SK-N-SH (cell line): ENCODE measurements around the gene GRM2. TPM values are rescaled to one million over a fixed set of nuclear protein-coding genes. Genes with fewer than 3 reads are reported as not detected.

Experiments used
- CTCF ChIA-PET: fragments of 300-600, 350-600 bp; formaldehyde crosslinking; extraction: SDS; loops from one replicate; lab custom pipeline; 2021; lab: Yijun Ruan, JAX
- POLR2A ChIA-PET: fragments of 350-600 bp; sonication (Branson Sonifier 250); formaldehyde crosslinking; extraction: SDS; loops from one replicate; lab custom pipeline; 2020; ENCODE audit warnings: antibody characterized with exemption, inconsistent platforms; lab: Yijun Ruan, JAX
- DNase-seq: peaks from one replicate; pipeline ENCODE4 v3.0.0; 2012
- H2AFZ ChIP-seq: fragments of 200-600 bp; sonication (generic); 2 replicates; pipeline ENCODE4 v1.8.1; 2016; ENCODE audit warnings: antibody characterized with exemption, mild to moderate bottlenecking, low read depth
- H3F3A ChIP-seq: fragments of 200-600 bp; sonication (generic); replicated peaks from 2 replicates; pipeline ENCODE3; 2016; ENCODE audit warnings: antibody characterized with exemption, mild to moderate bottlenecking; ENCODE audit not compliant: insufficient read depth
- H3K27ac ChIP-seq, 2 experiments: fragments of 200-500 bp in 1 of 2; fragments of 200-600 bp in 1 of 2; sonication (Bioruptor generic) in 1 of 2; sonication (generic), shearing (Covaris generic) in 1 of 2; 2 replicates each; pipeline versions ENCODE4 v1.5.1 to v1.6.1; 2014 to 2016; ENCODE audit warnings: low read depth in 2 of 2, inconsistent platforms in 1 of 2, low read length in 1 of 2, mild to moderate bottlenecking in 1 of 2, mixed read lengths in 1 of 2
- H3K27me3 ChIP-seq: fragments of 200-600 bp; sonication (generic), shearing (Covaris generic); 2 replicates; pipeline ENCODE4 v1.6.1; 2016; ENCODE audit warnings: mixed run types; ENCODE audit not compliant: insufficient read depth
- H3K36me3 ChIP-seq, 2 experiments: fragments of 200-500 bp in 1 of 2; fragments of 200-600 bp in 1 of 2; sonication (Bioruptor generic) in 1 of 2; sonication (generic) in 1 of 2; replicated peaks in 1 of 2; 2 replicates each; pipeline versions ENCODE3 to v1.5.1; 2014 to 2016; ENCODE audit warnings: low read length in 1 of 2, mild to moderate bottlenecking in 1 of 2; ENCODE audit not compliant: insufficient read depth in 2 of 2, control insufficient read depth in 1 of 2
- H3K4me1 ChIP-seq, 2 experiments: fragments of 200-500 bp in 1 of 2; fragments of 200-600 bp in 1 of 2; sonication (Bioruptor generic) in 1 of 2; sonication (generic), shearing (Covaris generic) in 1 of 2; 2 replicates each; pipeline versions ENCODE4 v1.5.1 to v1.6.1; 2014 to 2016; ENCODE audit warnings: low read depth in 1 of 2, low read length in 1 of 2, mixed run types in 1 of 2; ENCODE audit not compliant: insufficient read depth in 2 of 2, control insufficient read depth in 1 of 2
- H3K4me2 ChIP-seq: fragments of 200-600 bp; sonication (generic), shearing (Covaris generic); 2 replicates; pipeline ENCODE4 v1.6.1; 2017; ENCODE audit warnings: mixed run types
- H3K4me3 ChIP-seq, 2 experiments: fragments of 200-500 bp in 1 of 2; fragments of 200-600 bp in 1 of 2; sonication (Bioruptor generic) in 1 of 2; sonication (generic), shearing (Covaris generic) in 1 of 2; 2 replicates each; pipeline versions ENCODE4 v1.5.1 to v1.8.1; 2014 to 2016; ENCODE audit warnings: low read depth in 2 of 2, inconsistent platforms in 1 of 2, low read length in 1 of 2, mild to moderate bottlenecking in 1 of 2, mixed read lengths in 1 of 2, moderate library complexity in 1 of 2
- H3K79me2 ChIP-seq: fragments of 200-600 bp; sonication (generic); 2 replicates; pipeline ENCODE4 v1.8.1; 2017; ENCODE audit warnings: mild to moderate bottlenecking; ENCODE audit not compliant: insufficient read depth
- H3K9ac ChIP-seq: fragments of 200-600 bp; sonication (generic); 2 replicates; pipeline ENCODE4 v1.6.1; 2017; ENCODE audit warnings: mixed run types
- H3K9me2 ChIP-seq: fragments of 200-600 bp; sonication (generic); 2 replicates; pipeline ENCODE4 v1.6.1; 2017; ENCODE audit warnings: mixed run types
- H3K9me3 ChIP-seq: fragments of 200-600 bp; sonication (generic); 2 replicates; pipeline ENCODE4 v1.6.1; 2017; ENCODE audit warnings: mixed run types, mild to moderate bottlenecking, moderate library complexity
- H4K20me1 ChIP-seq: fragments of 200-600 bp; sonication (generic); 2 replicates; pipeline ENCODE4 v1.6.1; 2017; ENCODE audit warnings: mild to moderate bottlenecking, mixed run types; ENCODE audit not compliant: insufficient read depth
- CHD2 ChIP-seq: fragments of 150-350 bp; IDR thresholded peaks from 2 replicates; pipeline ENCODE4 v1.6.1; 2018; ENCODE audit warnings: low read length; ENCODE audit not compliant: partially characterized antibody
- ELF1 ChIP-seq: IDR thresholded peaks from 2 replicates; pipeline ENCODE4 v1.4.0; 2012
- EP300 ChIP-seq, 2 experiments: IDR thresholded peaks; 2 replicates each; pipeline versions ENCODE4 v1.4.0 to v1.6.1; 2012; ENCODE audit warnings: borderline replicate concordance in 1 of 2, low read depth in 1 of 2, low read length in 1 of 2
- FOSL2 ChIP-seq: IDR thresholded peaks from 2 replicates; pipeline ENCODE4 v1.4.0; 2012; ENCODE audit warnings: low read depth, mild to moderate bottlenecking, moderate library complexity, borderline replicate concordance
- FOXJ3 ChIP-seq: sonication (generic); formaldehyde crosslinking; IDR thresholded peaks from 2 replicates; pipeline ENCODE4 v1.5.1; 2020; ENCODE audit warnings: mild to moderate bottlenecking, missing genetic modification reagents
- FOXM1 ChIP-seq: IDR thresholded peaks from 2 replicates; pipeline ENCODE4 v1.4.0; 2012; ENCODE audit warnings: low read depth, mild to moderate bottlenecking
- GABPA ChIP-seq: IDR thresholded peaks from 2 replicates; pipeline ENCODE4 v1.4.0; 2012; ENCODE audit warnings: low read depth, mild to moderate bottlenecking
- GATA2 ChIP-seq: sonication (generic); formaldehyde crosslinking; IDR thresholded peaks from 2 replicates; pipeline ENCODE4 v1.5.0; 2020; ENCODE audit warnings: mild to moderate bottlenecking, missing genetic modification reagents
- MEF2A ChIP-seq: IDR thresholded peaks from 2 replicates; pipeline ENCODE4 v1.4.0; 2012; ENCODE audit warnings: low read depth, borderline replicate concordance
- MXI1 ChIP-seq: IDR thresholded peaks from 2 replicates; pipeline ENCODE4 v1.6.1; 2012; ENCODE audit warnings: mild to moderate bottlenecking, low read depth, low read length, improper control_type of control experiment
- RAD21 ChIP-seq: IDR thresholded peaks from 2 replicates; pipeline ENCODE4 v1.6.1; 2012; ENCODE audit warnings: mild to moderate bottlenecking, low read length
- RXRA ChIP-seq: IDR thresholded peaks from 2 replicates; pipeline ENCODE4 v1.4.0; 2012; ENCODE audit warnings: low read depth, mild to moderate bottlenecking, borderline replicate concordance
- SMC3 ChIP-seq: IDR thresholded peaks from 2 replicates; pipeline ENCODE4 v1.6.1; 2012; ENCODE audit warnings: low read depth, low read length, improper control_type of control experiment
- TAF1 ChIP-seq: IDR thresholded peaks from 2 replicates; pipeline ENCODE4 v1.6.1; 2012; ENCODE audit warnings: low read depth, mild to moderate bottlenecking, low read length, moderate library complexity, borderline replicate concordance
- WGBS: methylation state at CpG from one replicate; pipeline ENCODE4 v1.1.6; 2017; ENCODE audit warnings: low lambda C conversion rate; 5-methylcytosine and 5-hydroxymethylcytosine counted together
- polyA plus RNA-seq, 3 experiments: library from polyadenylated mRNA; depleted of rRNA; stranded (reverse); fragments of >200 nt; gene quantifications; 2 replicates each; pipeline ENCODE4 v1.2.3, GENCODE V29; 2012
- TF ChIP-seq, protein P1 (sequence below): IDR thresholded peaks from 2 replicates; pipeline ENCODE4 v1.4.0; 2012; ENCODE audit warnings: low read depth, borderline replicate concordance
- TF ChIP-seq, protein P2 (sequence below): fragments of 150-350 bp; IDR thresholded peaks from 2 replicates; pipeline ENCODE4 v1.6.1; 2016; ENCODE audit warnings: mild to moderate bottlenecking, low read depth, low read length
- TF ChIP-seq, protein P3 (sequence below): IDR thresholded peaks from 2 replicates; pipeline ENCODE4; 2012
- TF ChIP-seq, protein P4 (sequence below): IDR thresholded peaks from 2 replicates; pipeline ENCODE4 v1.4.0; 2012; ENCODE audit warnings: low read depth

GRM2 gene
- polyA plus RNA-seq, 1 of the 3 experiments (the other 2 are of a cell fraction), result 0.15 TPM

DNA sequence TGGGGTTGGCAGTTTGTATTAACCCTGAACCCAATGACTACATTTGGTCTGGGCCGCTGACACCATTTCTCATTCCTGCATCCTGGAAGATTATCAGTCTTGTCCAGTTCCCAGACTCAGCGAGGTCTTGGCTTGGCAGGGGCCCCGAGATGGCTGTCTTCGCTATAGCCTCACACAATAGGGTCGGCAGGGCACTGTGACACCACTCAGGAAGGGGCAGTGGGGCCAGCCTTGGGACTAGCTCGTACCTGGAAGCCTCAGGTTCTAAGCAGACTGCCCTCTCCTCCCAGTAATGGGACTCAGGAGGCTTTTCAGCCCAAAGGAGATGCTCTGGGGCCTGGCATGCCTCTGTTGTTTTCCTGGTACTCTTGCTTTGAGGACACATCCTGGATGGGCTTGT, 26.7 kb upstream of the GRM2 start:
- H3K9ac ChIP-seq, result no peak overlapping the region
- no peaks in the 10 kb centered on the region for H3K9me3 ChIP-seq
- peaks cover 3% of the 10 kb centered on the region; the same call in 1 of the 2 replicates for H3K79me2 ChIP-seq
- no peaks in the 10 kb centered on the region for H3F3A ChIP-seq
- TF ChIP-seq SMC3 (no peak), GATA2 (no peak), FOXM1 (no peak), GABPA (no peak), FOSL2 (no peak), RAD21 (no peak), CHD2 (no peak), MEF2A (no peak)
- TF ChIP-seq, protein P1, sequence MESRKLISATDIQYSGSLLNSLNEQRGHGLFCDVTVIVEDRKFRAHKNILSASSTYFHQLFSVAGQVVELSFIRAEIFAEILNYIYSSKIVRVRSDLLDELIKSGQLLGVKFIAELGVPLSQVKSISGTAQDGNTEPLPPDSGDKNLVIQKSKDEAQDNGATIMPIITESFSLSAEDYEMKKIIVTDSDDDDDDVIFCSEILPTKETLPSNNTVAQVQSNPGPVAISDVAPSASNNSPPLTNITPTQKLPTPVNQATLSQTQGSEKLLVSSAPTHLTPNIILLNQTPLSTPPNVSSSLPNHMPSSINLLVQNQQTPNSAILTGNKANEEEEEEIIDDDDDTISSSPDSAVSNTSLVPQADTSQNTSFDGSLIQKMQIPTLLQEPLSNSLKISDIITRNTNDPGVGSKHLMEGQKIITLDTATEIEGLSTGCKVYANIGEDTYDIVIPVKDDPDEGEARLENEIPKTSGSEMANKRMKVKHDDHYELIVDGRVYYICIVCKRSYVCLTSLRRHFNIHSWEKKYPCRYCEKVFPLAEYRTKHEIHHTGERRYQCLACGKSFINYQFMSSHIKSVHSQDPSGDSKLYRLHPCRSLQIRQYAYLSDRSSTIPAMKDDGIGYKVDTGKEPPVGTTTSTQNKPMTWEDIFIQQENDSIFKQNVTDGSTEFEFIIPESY, result no peak
- H3K27ac ChIP-seq, result no peak overlapping the region; a peak in 1 of 4 replicates
- no peaks in the 10 kb centered on the region for H3K27me3 ChIP-seq
- peaks cover 4 to 11% of the 10 kb centered on the region in 2 experiments; a peak in 2 of 4 replicates for H3K4me1 ChIP-seq
- ChIA-PET CTCF (interaction anchor here (0.7 to 6.8 kb wide), 10 partner anchors 9 to 290 kb away, joined by 3 to 125 read pairs (median 21); partner anchors contain the start of genes DCAF1, RBM15B and TEX264), POLR2A (no interaction called here)
- H2AFZ ChIP-seq, result no peak overlapping the region
- H3K4me3 ChIP-seq, result no peak overlapping the region
- WGBS, result 78% methylated on average over 5 of the region's 6 CpGs
- no peaks in the 10 kb centered on the region for H3K9me2 ChIP-seq
- H3K4me2 ChIP-seq, result no peak overlapping the region
- H3K36me3 ChIP-seq, result peaks cover 10 to 44% of the 10 kb centered on the region in 2 experiments
- DNase-seq, result no peak
- peaks cover 20% of the 10 kb centered on the region for H4K20me1 ChIP-seq

DNA sequence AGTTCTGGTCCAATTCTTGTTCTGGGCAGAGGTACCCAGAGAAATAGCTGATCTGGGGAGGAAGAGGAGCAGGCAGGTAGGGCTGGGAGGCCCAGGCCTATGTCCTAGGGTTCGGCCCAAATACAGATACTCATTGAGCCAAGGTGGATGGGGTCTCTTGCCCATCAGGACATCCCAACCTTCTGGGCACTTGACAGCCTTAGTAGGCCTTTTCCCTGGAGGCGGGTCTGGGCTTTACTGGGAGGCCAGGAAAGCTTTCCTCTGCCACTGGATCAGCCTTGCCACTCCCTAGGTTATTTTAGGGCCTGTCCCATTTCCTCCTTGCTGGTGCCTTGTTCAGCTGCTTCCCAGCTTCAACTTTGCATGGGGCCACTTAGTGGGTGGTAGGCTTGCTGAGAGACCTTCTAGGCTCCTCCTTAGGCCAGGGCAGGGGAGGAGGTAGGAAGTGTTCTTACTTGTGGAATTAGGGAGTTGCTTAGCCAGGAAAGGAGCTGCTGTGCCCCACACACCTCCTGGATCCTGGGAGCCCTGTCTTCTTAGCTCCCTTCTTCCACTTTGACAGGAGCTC, 26.1 kb upstream of the GRM2 start:
- H3K9ac ChIP-seq, result no peak overlapping the region
- ChIA-PET POLR2A (interaction anchor here (1.4 kb wide), 1 partner anchor 9 kb away, joined by 8 read pairs; no protein-coding TSS in a partner anchor), CTCF (interaction anchor here (0.6 to 6.8 kb wide), 16 partner anchors 9 to 291 kb away, joined by 3 to 125 read pairs (median 9); partner anchors contain the start of genes DCAF1, RBM15B and TEX264)
- H3K4me3 ChIP-seq, result no peak overlapping the region
- H4K20me1 ChIP-seq, result peaks cover 20% of the 10 kb centered on the region
- H3K79me2 ChIP-seq, result peaks cover 3% of the 10 kb centered on the region; the same call in 1 of the 2 replicates
- no peaks in the 10 kb centered on the region for H3K27me3 ChIP-seq
- peaks cover 11 to 48% of the 10 kb centered on the region in 2 experiments for H3K36me3 ChIP-seq
- no peaks in the 10 kb centered on the region for H3F3A ChIP-seq
- no peak overlapping the region; a peak in 1 of 4 replicates for H3K27ac ChIP-seq
- no peak overlapping the region for H2AFZ ChIP-seq
- no peaks in the 10 kb centered on the region for H3K9me3 ChIP-seq
- H3K4me1 ChIP-seq, result peaks cover 4 to 11% of the 10 kb centered on the region in 2 experiments; a peak in 2 of 4 replicates
- no peak overlapping the region for H3K4me2 ChIP-seq
- TF ChIP-seq, protein P2, sequence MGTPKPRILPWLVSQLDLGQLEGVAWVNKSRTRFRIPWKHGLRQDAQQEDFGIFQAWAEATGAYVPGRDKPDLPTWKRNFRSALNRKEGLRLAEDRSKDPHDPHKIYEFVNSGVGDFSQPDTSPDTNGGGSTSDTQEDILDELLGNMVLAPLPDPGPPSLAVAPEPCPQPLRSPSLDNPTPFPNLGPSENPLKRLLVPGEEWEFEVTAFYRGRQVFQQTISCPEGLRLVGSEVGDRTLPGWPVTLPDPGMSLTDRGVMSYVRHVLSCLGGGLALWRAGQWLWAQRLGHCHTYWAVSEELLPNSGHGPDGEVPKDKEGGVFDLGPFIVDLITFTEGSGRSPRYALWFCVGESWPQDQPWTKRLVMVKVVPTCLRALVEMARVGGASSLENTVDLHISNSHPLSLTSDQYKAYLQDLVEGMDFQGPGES, result no peak
- TF ChIP-seq, protein P3, sequence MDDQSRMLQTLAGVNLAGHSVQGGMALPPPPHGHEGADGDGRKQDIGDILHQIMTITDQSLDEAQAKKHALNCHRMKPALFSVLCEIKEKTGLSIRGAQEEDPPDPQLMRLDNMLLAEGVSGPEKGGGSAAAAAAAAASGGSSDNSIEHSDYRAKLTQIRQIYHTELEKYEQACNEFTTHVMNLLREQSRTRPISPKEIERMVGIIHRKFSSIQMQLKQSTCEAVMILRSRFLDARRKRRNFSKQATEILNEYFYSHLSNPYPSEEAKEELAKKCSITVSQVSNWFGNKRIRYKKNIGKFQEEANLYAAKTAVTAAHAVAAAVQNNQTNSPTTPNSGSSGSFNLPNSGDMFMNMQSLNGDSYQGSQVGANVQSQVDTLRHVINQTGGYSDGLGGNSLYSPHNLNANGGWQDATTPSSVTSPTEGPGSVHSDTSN, result no peak
- TF ChIP-seq TAF1 (no peak), ELF1 (no peak), FOXJ3 (CRISPR knock-in tag) (no peak), GATA2 (no peak), MXI1 (no peak), RXRA (no peak), FOXM1 (no peak), EP300 (IDR thresholded peaks at IDR 0.05; ENCODE audit: borderline replicate concordance in 1 of 2, low read depth in 1 of 2, low read length in 1 of 2) (no peak), SMC3 (no peak)
- TF ChIP-seq, protein P1, result no peak
- TF ChIP-seq, protein P4, sequence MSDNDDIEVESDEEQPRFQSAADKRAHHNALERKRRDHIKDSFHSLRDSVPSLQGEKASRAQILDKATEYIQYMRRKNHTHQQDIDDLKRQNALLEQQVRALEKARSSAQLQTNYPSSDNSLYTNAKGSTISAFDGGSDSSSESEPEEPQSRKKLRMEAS, result no peak
- 100% methylated on average over 1 of the region's 2 CpGs for WGBS
- no peak for DNase-seq
- H3K9me2 ChIP-seq, result no peaks in the 10 kb centered on the region
